GOT3 (cell line): Measurements from ENCODE around the gene ZNF550.
"Not testable (repeated sequence)": the region's sequence is repeated elsewhere in the genome, so short reads cannot be mapped to it uniquely, and the experiment has no call there.

Source experiments
- DNase-seq: peaks from one replicate; lab custom pipeline; 2025; ENCODE audit warnings: mixed read lengths; lab: John Stamatoyannopoulos, UW

ZNF550 gene

DNA sequence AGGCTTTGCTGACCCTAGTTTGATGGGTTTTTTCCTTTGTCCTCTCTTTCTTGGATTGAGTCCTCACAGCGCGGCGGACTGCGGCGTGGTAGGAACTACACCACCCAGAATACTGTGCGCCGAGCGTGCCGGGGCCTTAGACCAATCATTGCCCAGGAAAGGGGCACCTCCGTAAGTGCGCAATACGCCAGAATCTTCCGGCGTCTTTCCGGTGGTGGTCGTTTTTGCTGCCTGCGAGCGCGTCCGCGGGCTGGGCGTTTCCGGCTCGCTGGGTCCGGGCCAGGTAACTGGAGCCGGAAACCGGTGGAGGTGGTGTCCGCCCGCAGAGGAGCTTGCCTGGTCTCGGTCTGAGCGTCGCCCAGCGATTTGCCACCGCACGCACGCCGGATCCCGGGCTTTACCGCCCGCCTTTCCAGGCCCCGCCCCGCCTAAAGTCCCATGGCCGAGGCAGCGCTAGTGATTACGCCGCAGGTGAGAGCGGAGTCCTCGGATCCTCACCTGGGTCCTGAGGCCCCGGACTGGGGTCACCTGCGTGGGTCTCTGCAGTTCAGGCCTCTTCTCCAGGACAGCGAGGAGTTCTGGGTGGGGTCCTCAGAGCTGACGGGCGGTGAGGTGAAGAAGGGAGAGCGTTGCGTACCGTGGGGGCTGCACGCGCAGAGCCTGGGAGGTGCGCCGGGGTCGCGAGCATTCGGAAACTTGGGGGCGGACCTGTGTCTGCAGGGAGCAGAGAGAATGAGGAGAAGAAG is 32.4 kb downstream of the ZNF550 start, which contains the start of gene ZNF549:
TSS of gene ZNF549 (plus strand) at position 221 of the 746 bp plus-strand sequence. CDS start at position 439, 218 bp downstream.
- peak; percentile 47 for DNase-seq

GRCh38 chr19:57518021-57518420 is 41.6 kb downstream of the ZNF550 start:
- DNase-seq = not testable (repeated sequence)

DNA sequence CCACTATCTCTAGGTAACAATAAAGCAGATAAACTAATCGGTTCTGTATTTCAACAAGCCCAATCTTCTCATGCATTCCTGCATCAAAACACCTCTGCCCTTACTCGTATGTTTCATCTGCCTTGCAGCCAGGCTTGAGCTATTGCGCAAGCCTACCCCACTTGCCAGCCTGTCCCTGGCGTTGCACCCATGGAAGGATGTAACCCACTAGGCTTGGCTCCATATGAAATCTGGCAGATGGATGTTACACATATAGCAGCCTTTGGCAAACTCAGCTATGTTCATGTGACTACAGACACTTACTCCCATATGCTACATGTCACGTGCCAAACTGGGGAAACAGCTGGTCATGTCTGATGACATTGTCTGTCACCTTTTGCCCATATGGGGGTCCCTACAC is 44.4 kb downstream of the ZNF550 start:
- no peak for DNase-seq

- no peak for DNase-seq
Measured at GRCh38 chr19:57512845-57513244, 46.8 kb downstream of the ZNF550 start.

- DNase-seq = no peak
Measured at GRCh38 chr19:57511484-57511883, 48.2 kb downstream of the ZNF550 start.

GRCh38 chr19:57506163-57506562 is 53.5 kb downstream of the ZNF550 start:
- no peak for DNase-seq

DNA sequence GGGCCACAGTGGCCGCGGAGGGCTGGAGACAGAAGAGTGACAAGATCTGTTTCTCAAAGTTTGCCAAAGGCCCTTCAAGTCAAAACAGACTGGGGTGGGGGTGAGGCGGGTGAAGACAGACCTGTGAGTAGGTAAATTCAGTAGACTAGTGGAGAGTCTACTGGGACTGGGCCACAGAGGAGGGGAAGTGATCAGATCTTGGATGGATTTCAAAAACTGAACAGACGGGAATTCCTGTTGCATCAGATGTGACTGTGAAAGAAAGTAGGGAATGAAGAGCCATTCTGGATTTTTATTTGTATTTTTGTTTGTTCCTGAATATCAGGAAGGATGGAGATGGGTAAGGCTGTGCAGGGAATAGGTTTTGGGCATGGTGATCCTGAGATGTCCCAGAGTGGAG is 59.3 kb downstream of the ZNF550 start:
- DNase-seq = not testable (repeated sequence)

DNA sequence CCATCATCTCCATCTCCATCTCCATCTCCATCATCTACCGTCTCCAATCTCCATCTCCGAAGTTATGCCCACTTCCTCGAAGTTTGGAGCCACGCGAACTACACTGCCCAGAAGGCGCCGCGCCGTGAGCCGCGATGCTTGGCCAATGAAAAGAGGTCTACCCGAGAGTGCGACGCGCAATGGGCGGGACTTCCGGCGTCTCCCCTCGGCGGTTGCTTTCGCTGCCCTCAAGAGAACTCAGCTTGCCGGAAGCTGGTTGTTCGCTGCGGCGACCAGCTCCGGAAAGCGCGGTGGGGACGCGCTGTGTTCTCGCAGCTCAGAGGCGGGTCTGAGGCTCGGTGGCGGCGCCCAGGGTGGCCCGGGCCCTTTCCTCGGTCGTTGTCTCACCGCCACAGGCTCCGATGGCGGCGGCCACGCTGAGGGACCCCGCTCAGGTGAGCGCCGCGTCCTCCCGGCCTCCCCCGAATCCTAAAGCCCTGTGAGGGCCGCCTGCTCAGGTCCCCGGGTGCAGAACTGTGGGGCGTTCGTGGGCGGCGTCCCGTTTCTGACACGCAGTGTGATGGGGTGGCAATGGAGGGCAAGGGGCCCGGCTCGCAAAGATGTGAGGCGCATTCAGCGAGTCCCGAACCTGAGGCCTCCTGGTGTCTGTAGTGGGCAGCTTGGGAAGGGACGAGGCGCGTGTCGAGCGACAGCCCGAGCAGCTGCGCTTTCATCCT is 59.8 kb downstream of the ZNF550 start, which contains the start of gene ZNF773:
TSS of gene ZNF773 (plus strand) at position 259 of the 716 bp plus-strand sequence. CDS start at position 402, 143 bp downstream.
- peak; percentile 53 for DNase-seq

DNA sequence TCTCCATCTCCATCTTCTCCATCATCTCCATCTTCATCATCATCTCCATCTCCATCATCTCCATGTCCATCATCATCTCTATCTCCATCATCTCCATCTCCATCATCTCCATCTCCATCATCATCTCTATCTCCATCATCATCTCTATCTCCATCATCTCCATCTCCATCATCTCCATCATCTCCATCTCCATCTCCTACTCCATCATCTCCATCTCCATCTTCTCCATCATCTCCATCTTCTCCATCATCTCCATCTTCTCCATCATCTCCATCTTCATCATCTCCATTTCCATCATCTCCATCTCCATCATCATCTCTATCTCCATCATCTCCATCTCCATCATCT is 60.4 kb downstream of the ZNF550 start:
- DNase-seq = not testable (repeated sequence)

DNA sequence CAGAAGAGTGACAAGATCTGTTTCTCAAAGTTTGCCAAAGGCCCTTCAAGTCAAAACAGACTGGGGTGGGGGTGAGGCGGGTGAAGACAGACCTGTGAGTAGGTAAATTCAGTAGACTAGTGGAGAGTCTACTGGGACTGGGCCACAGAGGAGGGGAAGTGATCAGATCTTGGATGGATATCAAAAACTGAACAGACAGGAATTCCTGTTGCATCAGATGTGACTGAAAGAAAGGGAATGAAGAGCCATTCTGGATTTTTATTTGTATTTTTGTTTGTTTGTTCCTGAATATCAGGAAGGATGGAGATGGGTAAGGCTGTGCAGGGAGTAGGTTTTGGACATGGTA is 71.4 kb downstream of the ZNF550 start:
- DNase-seq = not testable (repeated sequence)

DNA sequence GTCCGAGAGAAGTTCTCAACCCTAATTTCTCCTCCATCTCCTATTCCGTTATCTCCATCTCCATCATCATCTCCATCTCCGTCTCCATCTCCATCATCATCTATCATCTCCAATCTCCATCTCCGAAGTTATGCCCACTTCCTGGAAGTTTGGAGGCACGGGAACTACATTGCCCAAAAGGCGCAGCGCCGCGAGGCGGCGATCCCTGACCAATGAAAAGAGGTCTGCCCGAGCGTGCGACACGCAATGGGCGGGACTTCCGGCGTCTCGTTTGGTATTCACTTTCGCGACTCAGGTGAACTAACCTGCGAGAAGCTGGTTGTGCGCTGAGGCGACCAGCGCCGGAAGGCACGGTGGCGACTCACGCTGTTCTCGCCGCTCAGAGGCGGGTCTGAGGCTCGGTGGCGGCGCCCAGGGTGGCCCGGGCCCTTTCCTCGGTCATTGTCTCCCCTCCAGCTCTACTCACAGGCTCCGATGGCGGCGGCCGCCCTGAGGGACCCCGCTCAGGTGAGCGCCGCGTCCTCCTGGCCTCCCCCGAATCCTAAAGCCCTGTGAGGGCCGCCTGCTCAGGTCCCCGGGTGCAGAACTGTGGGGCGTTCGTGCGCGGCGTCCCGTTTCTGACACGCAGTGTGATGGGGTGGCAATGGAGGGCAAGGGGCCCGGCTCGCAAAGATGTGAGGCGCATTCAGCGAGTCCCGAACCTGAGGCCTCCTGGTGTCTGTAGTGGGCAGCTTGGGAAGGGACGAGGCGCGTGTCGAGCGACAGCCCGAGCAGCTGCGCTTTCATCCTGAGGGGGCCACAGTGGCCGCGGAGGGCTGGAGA is 72.0 kb downstream of the ZNF550 start, which contains the start of gene ZNF419:
TSS of gene ZNF419 (plus strand) at position 274 of the 822 bp plus-strand sequence. CDS start at position 475, 201 bp downstream.
- peak; percentile 67 for DNase-seq
